HepG2 (cell line): ENCODE measurements around the gene TCF20. TPM values are rescaled to one million over a fixed set of nuclear protein-coding genes. Genes with fewer than 3 reads are reported as not detected.

Experiments used
- ATAC-seq: fragments of 200-7000 bp; cut with Tn5 transposase; 3 replicates; pipeline ENCODE4 v1.9.1; 2020; ENCODE audit warnings: mild to moderate bottlenecking, moderate library complexity
- BruUV-seq: library from RNA; stranded (reverse); fragments of 400-500 nt; replicated peaks from 2 replicates; lab custom pipeline; 2021; lab: Mats Ljungman, UMichigan
- CTCF ChIA-PET: fragments of 300-600 bp; formaldehyde crosslinking; extraction: SDS; loops from one replicate; lab custom pipeline; 2021; ENCODE audit warnings: low total read pairs, inconsistent platforms, low intra/inter-chr PET ratio; lab: Yijun Ruan, JAX
- POLR2A ChIA-PET: fragments of 350-600 bp; sonication (Branson Sonifier 250); formaldehyde crosslinking; loops from one replicate; lab custom pipeline; 2020; ENCODE audit warnings: antibody characterized with exemption, inconsistent platforms; lab: Yijun Ruan, JAX
- DNase-seq: peaks from one replicate; pipeline ENCODE4 v3.0.0-alpha.2; 2015; ENCODE audit warnings: low spot score
- FAIRE-seq: peaks from 3 replicates; lab custom pipeline; 2011; peaks lifted over from hg19 to GRCh38; lab: Jason Lieb, UNC
- H2AFZ ChIP-seq: one replicate; pipeline ENCODE4 v1.6.1; 2011; ENCODE audit warnings: low read length, inconsistent platforms
- H3K27ac ChIP-seq: fragments of 300-600 bp; 3 replicates; pipeline ENCODE4 v1.8.0; 2011; ENCODE audit warnings: mixed run types, mild to moderate bottlenecking, mixed read lengths, low read length, inconsistent platforms; ENCODE audit not compliant: insufficient read depth; ENCODE audit errors: extremely low read length
- H3K27me3 ChIP-seq, 2 experiments: fragments of 200-600 bp in 1 of 2; 2 replicates in 1 of 2; 3 replicates in 1 of 2; pipeline versions ENCODE4 v1.6.0 to v1.8.0; 2011; ENCODE audit warnings: low read length in 2 of 2, mild to moderate bottlenecking in 2 of 2, moderate library complexity in 2 of 2, inconsistent platforms in 1 of 2; ENCODE audit not compliant: insufficient read depth in 2 of 2, control insufficient read depth in 1 of 2
- H3K36me3 ChIP-seq, 2 experiments: fragments of 200-600 bp in 1 of 2; replicated peaks in 1 of 2; 2 replicates in 1 of 2; 3 replicates in 1 of 2; pipeline versions ENCODE4 v1.5.1 to v1.8.0; 2011; ENCODE audit warnings: low read length in 2 of 2, inconsistent platforms in 1 of 2; ENCODE audit not compliant: insufficient read depth in 2 of 2, control insufficient read depth in 1 of 2
- H3K4me1 ChIP-seq: 2 replicates; pipeline ENCODE4 v1.5.1; 2012; ENCODE audit warnings: low read length, inconsistent platforms; ENCODE audit not compliant: insufficient read depth
- H3K4me2 ChIP-seq: 2 replicates; pipeline ENCODE4 v1.6.0; 2011; ENCODE audit warnings: low read depth, low read length, inconsistent platforms
- H3K4me3 ChIP-seq, 3 experiments: fragments of 200-600 bp in 1 of 3; sonication (generic), shearing (Covaris generic) in 1 of 3; replicated peaks in 1 of 3; 2 replicates each; pipeline ENCODE4 v1.5.1; 2011 to 2016; ENCODE audit warnings: low read length in 3 of 3, inconsistent platforms in 2 of 3, low read depth in 2 of 3, mild to moderate bottlenecking in 2 of 3, control low read depth in 1 of 3, mixed read lengths in 1 of 3; ENCODE audit not compliant: insufficient read depth in 1 of 3
- H3K79me2 ChIP-seq: one replicate; pipeline ENCODE4 v1.6.1; 2011; ENCODE audit warnings: low read length, inconsistent platforms; ENCODE audit not compliant: insufficient read depth
- H3K9ac ChIP-seq: 2 replicates; pipeline ENCODE4 v1.6.0; 2011; ENCODE audit warnings: mild to moderate bottlenecking, low read depth, low read length, inconsistent platforms; ENCODE audit not compliant: insufficient read depth
- H3K9me3 ChIP-seq: 2 replicates; pipeline ENCODE4 v1.5.1; 2012; ENCODE audit warnings: mild to moderate bottlenecking, low read length
- H4K20me1 ChIP-seq: 2 replicates; pipeline ENCODE4 v1.6.0; 2011; ENCODE audit warnings: inconsistent platforms, mild to moderate bottlenecking, low read length, moderate library complexity; ENCODE audit not compliant: insufficient read depth
- CREM ChIP-seq, 2 experiments: sonication (generic) in 1 of 2; formaldehyde crosslinking in 1 of 2; IDR thresholded peaks; 2 replicates each; pipeline versions ENCODE4 v1.4.0 to v1.6.1; 2016 to 2020; ENCODE audit warnings: antibody characterized with exemption in 1 of 2, mild to moderate bottlenecking in 1 of 2, missing genetic modification reagents in 1 of 2
- HOXA9 ChIP-seq: sonication (generic); formaldehyde crosslinking; IDR thresholded peaks from 2 replicates; pipeline ENCODE4 v1.8.1; 2022; ENCODE audit warnings: missing genetic modification reagents, mild to moderate bottlenecking, moderate library complexity, borderline replicate concordance
- KLF13 ChIP-seq: sonication (generic); formaldehyde crosslinking; IDR thresholded peaks from 2 replicates; pipeline ENCODE4 v1.4.0; 2020; ENCODE audit warnings: mild to moderate bottlenecking, missing genetic modification reagents
- MATR3 ChIP-seq: sonication (generic); formaldehyde crosslinking; IDR thresholded peaks from 2 replicates; pipeline ENCODE4 v1.4.0; 2020; ENCODE audit warnings: missing genetic modification reagents
- MTF2 ChIP-seq: sonication (generic); formaldehyde crosslinking; IDR thresholded peaks from 2 replicates; pipeline ENCODE4 v1.5.0; 2020; ENCODE audit warnings: missing genetic modification reagents, borderline replicate concordance
- NFKB2 ChIP-seq: sonication (generic); formaldehyde crosslinking; IDR thresholded peaks from 2 replicates; pipeline ENCODE4 v1.4.0; 2020; ENCODE audit warnings: missing genetic modification reagents, borderline replicate concordance
- ONECUT2 ChIP-seq: sonication (generic); formaldehyde crosslinking; IDR thresholded peaks from 2 replicates; pipeline ENCODE4 v1.4.0; 2020; ENCODE audit warnings: missing genetic modification reagents
- RARG ChIP-seq: sonication (generic); formaldehyde crosslinking; IDR thresholded peaks from 2 replicates; pipeline ENCODE4 v1.4.0; 2020; ENCODE audit warnings: low read depth, mild to moderate bottlenecking, missing genetic modification reagents
- ZNF224 ChIP-seq: sonication (generic); formaldehyde crosslinking; IDR thresholded peaks from 2 replicates; pipeline ENCODE4 v1.5.0; 2020; ENCODE audit warnings: mild to moderate bottlenecking, missing genetic modification reagents
- ZNF543 ChIP-seq: sonication (generic); formaldehyde crosslinking; IDR thresholded peaks from 2 replicates; pipeline ENCODE4 v1.4.0; 2020; ENCODE audit warnings: mild to moderate bottlenecking, missing genetic modification reagents
- ZNF574 ChIP-seq: sonication (generic); formaldehyde crosslinking; IDR thresholded peaks from 2 replicates; pipeline ENCODE4 v1.4.0; 2020; ENCODE audit warnings: missing genetic modification reagents
- ZNF652 ChIP-seq: IDR thresholded peaks from 2 replicates; pipeline ENCODE4 v1.6.1; 2016; ENCODE audit warnings: low read depth, borderline replicate concordance
- WGBS: methylation state at CpG from one replicate; pipeline ENCODE4 v1.1.6; 2017; ENCODE audit warnings: low lambda C conversion rate; 5-methylcytosine and 5-hydroxymethylcytosine counted together
- in situ Hi-C: cut with HindIII; loops from 2 replicates; pipeline ENCODE4 v1.10.0; 2017; ENCODE audit warnings: low pct_unique_long_range_greater_than_20kb; ENCODE audit not compliant: extremely low pct_ligation_motif_present
- intact Hi-C: fragments of 100-400 bp; cut with micrococcal nuclease; formaldehyde crosslinking; loops from one replicate; pipeline ENCODE4 v1.10.0; 2022; ENCODE audit not compliant: unreplicated experiment
- polyA plus RNA-seq, 8 experiments: library from polyadenylated mRNA; depleted of rRNA in 3 of 8; stranded (reverse) in 7 of 8; unstranded in 1 of 8; fragments of >200 nt; fragmentation: Illumina TruSeq in 4 of 8; extraction: Trizol in 4 of 8; gene quantifications; 2 replicates each; pipeline versions ENCODE4 v1.2.1 to v1.2.3, GENCODE V29; 2011 to 2016; ENCODE audit warnings: low read depth in 4 of 8, missing spikeins in 1 of 8, mixed read lengths in 1 of 8; ENCODE audit not compliant: insufficient read depth in 1 of 8
- total RNA-seq, 5 experiments: library from RNA; depleted of rRNA; stranded (reverse); fragments of >200 nt; fragmentation: Illumina TruSeq; extraction: Trizol; gene quantifications; 2 replicates each; pipeline ENCODE4 v1.2.3, GENCODE V29; 2016; ENCODE audit warnings: low read depth in 1 of 5
- TF ChIP-seq, protein P1 (sequence below): sonication (generic); IDR thresholded peaks from 2 replicates; pipeline ENCODE4 v1.6.1; 2016; ENCODE audit warnings: low read depth, borderline replicate concordance
- TF ChIP-seq, protein P2 (sequence below): sonication (generic); formaldehyde crosslinking; IDR thresholded peaks from 2 replicates; pipeline ENCODE4 v1.8.0; 2022; ENCODE audit warnings: mild to moderate bottlenecking, missing genetic modification reagents, moderate library complexity
- TF ChIP-seq, protein P3 (sequence below): IDR thresholded peaks from 2 replicates; pipeline ENCODE4 v1.6.1; 2016; ENCODE audit warnings: control low read depth

TCF20 gene
- total and polyA plus RNA-seq, 2 of the 13 experiments (the other 11 are each of a cell fraction or from before 2014, with no cell fraction given): 12.8 to 23.7 TPM

DNA sequence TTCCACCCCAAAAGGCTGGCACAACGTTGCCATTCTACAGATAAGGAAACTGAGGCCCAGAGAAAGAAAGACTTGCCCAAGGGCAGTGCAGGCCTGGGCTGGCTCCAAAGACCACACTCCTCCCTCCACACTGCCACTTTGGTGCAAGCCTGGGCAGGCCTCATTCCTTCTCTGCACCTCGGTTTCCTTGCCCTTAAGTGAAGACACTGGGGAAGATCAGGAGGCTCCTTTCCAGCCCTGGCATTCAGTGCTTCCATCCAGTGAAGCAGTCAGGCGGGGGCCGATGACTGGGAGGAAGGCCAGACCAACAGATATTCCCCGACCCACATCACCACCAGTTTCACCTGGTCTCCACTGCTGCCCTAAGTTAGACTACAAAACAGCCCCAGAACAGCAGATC is 18.3 kb upstream of the TCF20 start:
- Histone ChIP-seq H3K4me3 (no peak overlapping the region), H3K4me1 (peaks cover 22% of the 10 kb centered on the region), H3K9me3 (no peaks in the 10 kb centered on the region), H3K4me2 (no peak overlapping the region), H2AFZ (no peak overlapping the region), H3K27me3 (peaks cover 9 to 46% of the 10 kb centered on the region in 2 experiments), H3K27ac (no peak overlapping the region), H4K20me1 (no peaks in the 10 kb centered on the region; the same call in 1 of the 2 replicates), H3K79me2 (no peaks in the 10 kb centered on the region), H3K9ac (no peak overlapping the region), H3K36me3 (no peaks in the 10 kb centered on the region)
- DNase-seq (no peak), FAIRE-seq (no peak), ATAC-seq (no peak)
- ChIA-PET CTCF (no interaction called here), POLR2A (no interaction called here)
- WGBS: 60% methylated on average over 3 of the region's 5 CpGs
- intact Hi-C loops (no loop called here), in situ Hi-C loops (no loop called here)
- BruUV-seq: no TSS peak
- TF ChIP-seq NFKB2 (CRISPR knock-in tag) (no peak), MTF2 (CRISPR knock-in tag) (no peak), CREM (IDR thresholded peaks at IDR 0.05) (no peak), CREM (CRISPR knock-in tag; IDR thresholded peaks at IDR 0.05) (no peak), ONECUT2 (CRISPR knock-in tag) (no peak), ZNF574 (no peak), ZNF652 (CRISPR knock-in tag) (no peak), MATR3 (CRISPR knock-in tag) (no peak), ZNF543 (CRISPR knock-in tag) (no peak), ZNF224 (no peak), RARG (CRISPR knock-in tag) (no peak), HOXA9 (CRISPR knock-in tag) (no peak), KLF13 (CRISPR knock-in tag) (no peak)
- TF ChIP-seq, protein P1, sequence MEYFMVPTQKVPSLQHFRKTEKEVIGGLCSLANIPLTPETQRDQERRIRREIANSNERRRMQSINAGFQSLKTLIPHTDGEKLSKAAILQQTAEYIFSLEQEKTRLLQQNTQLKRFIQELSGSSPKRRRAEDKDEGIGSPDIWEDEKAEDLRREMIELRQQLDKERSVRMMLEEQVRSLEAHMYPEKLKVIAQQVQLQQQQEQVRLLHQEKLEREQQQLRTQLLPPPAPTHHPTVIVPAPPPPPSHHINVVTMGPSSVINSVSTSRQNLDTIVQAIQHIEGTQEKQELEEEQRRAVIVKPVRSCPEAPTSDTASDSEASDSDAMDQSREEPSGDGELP: no peak
- TF ChIP-seq, protein P2, sequence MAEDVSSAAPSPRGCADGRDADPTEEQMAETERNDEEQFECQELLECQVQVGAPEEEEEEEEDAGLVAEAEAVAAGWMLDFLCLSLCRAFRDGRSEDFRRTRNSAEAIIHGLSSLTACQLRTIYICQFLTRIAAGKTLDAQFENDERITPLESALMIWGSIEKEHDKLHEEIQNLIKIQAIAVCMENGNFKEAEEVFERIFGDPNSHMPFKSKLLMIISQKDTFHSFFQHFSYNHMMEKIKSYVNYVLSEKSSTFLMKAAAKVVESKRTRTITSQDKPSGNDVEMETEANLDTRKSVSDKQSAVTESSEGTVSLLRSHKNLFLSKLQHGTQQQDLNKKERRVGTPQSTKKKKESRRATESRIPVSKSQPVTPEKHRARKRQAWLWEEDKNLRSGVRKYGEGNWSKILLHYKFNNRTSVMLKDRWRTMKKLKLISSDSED (CRISPR knock-in tag): no peak
- TF ChIP-seq, protein P3, sequence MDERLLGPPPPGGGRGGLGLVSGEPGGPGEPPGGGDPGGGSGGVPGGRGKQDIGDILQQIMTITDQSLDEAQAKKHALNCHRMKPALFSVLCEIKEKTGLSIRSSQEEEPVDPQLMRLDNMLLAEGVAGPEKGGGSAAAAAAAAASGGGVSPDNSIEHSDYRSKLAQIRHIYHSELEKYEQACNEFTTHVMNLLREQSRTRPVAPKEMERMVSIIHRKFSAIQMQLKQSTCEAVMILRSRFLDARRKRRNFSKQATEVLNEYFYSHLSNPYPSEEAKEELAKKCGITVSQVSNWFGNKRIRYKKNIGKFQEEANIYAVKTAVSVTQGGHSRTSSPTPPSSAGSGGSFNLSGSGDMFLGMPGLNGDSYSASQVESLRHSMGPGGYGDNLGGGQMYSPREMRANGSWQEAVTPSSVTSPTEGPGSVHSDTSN (CRISPR knock-in tag): no peak
